ENCODE measurements around the gene SLC66A3.

GRCh38 chr2:11147263-11147662 lies 8.0 kb upstream of the SLC66A3 start:
- no peak for TF ChIP-seq CTCF (conservative IDR thresholded peaks at IDR 0.05; ENCODE audit: low read length)
- TF ChIP-seq EZH2phosphoT487 (IDR thresholded peaks at IDR 0.05; ENCODE audit: borderline replicate concordance), result no peak
